GM19238 (cell line): ENCODE measurements around the gene CATSPER1.
"Not testable (repeated sequence)": the region's sequence is repeated elsewhere in the genome, so short reads cannot be mapped to it uniquely, and the experiment has no call there.

ENCODE experiments used
- DNase-seq: peaks from one replicate; pipeline ENCODE4 v3.0.0; 2011; ENCODE audit warnings: low spot score; ENCODE audit not compliant: insufficient read length

Gene CATSPER1

GRCh38 chr11:66051766-66052663 is 25.7 kb upstream of the CATSPER1 start, which contains the start of gene SF3B2:
Gene SF3B2 (plus strand): TSS chr11:66052364. CDS start chr11:66052385, 21 bp downstream.
- peak; percentile 96 for DNase-seq

DNA sequence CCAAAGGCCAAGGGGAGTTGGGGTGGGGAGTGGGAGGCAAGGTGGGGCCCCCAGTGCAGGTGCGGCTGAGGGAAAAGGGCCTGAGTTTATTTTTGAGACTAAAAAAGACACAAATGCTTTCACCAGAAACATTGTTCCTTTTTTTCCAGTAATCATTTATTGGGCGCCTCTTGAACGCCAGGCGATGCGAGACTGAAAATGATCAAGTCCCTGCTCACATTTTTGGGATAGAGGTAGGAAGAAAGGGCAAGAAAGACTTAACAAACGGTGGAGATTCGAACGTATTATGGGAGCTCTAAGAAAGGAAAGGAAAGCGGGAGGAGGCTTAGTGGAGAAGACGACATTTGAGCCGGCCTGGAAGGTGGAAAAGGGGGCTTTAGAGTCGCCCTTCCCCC is 25.1 kb upstream of the CATSPER1 start:
- no peak for DNase-seq

DNA sequence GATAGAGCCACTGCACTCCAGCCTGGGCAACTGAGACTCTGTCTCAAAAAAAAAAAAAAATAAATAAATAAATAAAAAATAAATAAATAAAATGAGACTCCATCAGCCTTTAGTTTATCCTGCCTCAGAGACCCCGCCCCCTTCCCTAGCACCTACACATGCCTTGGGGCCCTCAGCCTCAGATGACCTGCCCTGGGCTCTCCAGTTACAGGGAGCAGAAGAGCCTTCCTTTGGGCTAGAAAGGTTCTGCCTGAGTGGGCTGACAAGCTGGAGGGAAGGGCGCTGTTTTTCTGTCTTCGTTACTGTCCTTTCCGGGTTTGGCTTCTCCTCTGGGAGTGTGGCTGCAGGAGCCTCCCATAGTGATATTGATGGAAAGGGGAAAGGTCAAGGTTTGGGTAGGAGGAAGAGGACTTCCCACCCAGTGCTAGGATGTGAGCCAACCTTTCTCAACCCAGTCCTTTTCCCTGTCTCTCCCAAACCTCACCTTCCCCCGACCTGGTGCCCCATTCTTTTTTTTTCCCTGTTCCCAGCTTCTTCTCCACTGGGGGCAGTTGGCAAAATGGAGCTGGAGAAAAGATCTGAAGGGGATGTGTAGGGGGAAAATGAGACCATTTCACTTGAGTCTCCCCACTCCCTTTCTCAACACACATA is 24.4 kb upstream of the CATSPER1 start:
- DNase-seq = no peak

GRCh38 chr11:66048547-66049323 is 22.5 kb upstream of the CATSPER1 start, which contains the start of gene GAL3ST3:
Gene GAL3ST3 (minus strand): TSS chr11:66049161. CDS start chr11:66045415, 3,746 bp downstream.
- DNase-seq = no peak

GRCh38 chr11:66047541-66048365 is 21.5 kb upstream of the CATSPER1 start:
- no peak for DNase-seq

GRCh38 chr11:66046901-66047300 is 20.6 kb upstream of the CATSPER1 start:
- no peak for DNase-seq

GRCh38 chr11:66045177-66045639 is 18.9 kb upstream of the CATSPER1 start:
- DNase-seq = peak; percentile 91

GRCh38 chr11:66044757-66045156 is 18.5 kb upstream of the CATSPER1 start:
- DNase-seq = no peak

GRCh38 chr11:66042996-66043906 is 17.0 kb upstream of the CATSPER1 start:
- DNase-seq = no peak

DNA sequence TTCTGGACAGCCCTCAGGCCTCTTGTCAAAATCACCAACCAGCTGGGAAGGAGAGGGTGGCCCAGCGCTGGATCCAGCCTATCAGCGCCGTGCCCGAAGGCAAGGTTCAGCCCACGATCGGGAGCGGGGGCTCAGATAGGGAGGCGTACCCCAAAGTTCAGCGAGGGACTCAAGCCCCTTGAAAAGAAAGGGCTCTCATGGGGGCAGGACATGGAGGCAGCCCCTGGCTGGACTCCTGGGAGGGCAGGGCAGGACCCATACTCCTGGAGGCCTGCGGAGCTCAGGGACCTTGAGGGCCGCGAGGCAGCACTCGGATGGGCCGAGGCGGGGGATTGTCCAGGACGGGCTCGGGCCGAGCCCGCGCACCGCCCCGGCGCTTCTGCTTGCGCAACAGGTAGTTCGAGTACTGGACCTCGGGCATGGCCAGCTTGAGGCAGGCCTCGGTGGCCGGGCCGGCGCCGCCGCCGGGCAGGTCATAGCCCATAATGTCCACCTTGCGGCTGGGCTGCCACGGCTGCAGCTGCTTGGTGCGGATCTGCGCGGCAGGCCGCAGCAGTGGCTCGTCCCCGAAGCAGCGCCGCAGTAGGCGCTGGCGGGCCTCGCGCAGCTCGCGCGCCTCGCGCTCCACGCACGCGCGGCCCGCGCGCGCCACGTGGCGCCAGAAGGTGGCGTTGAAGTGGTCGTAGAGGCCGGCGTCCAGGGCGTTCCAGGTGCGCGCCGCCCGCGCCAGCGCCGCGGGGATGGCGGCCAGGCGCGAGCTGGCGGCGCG is 16.1 kb upstream of the CATSPER1 start:
- no peak for DNase-seq

- no peak for DNase-seq
Observed at GRCh38 chr11:66039765-66040164, 13.5 kb upstream of the CATSPER1 start.

- DNase-seq = no peak
Observed at GRCh38 chr11:66037327-66037726, 11.0 kb upstream of the CATSPER1 start.

DNA sequence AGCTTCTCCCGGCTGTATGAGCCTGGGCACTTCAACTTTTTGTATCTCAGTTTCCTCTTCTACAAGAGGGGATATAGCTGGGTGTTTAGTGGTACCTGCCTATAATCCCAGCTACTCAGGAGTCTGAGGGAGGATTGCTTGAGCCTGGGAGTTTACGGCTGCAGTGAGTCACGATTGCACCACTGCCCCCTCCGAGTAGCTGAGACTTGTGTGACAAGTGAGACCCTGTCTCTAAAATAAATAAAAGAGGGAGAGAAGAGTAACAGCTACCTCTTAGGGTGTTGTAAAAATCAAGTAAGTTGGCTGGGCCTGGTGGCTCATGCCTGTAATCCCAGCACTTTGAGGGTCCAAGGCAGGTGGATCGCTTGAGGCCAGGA is 10.0 kb upstream of the CATSPER1 start:
- no peak for DNase-seq

GRCh38 chr11:66035653-66036333 is 9.5 kb upstream of the CATSPER1 start:
- DNase-seq = no peak

DNA sequence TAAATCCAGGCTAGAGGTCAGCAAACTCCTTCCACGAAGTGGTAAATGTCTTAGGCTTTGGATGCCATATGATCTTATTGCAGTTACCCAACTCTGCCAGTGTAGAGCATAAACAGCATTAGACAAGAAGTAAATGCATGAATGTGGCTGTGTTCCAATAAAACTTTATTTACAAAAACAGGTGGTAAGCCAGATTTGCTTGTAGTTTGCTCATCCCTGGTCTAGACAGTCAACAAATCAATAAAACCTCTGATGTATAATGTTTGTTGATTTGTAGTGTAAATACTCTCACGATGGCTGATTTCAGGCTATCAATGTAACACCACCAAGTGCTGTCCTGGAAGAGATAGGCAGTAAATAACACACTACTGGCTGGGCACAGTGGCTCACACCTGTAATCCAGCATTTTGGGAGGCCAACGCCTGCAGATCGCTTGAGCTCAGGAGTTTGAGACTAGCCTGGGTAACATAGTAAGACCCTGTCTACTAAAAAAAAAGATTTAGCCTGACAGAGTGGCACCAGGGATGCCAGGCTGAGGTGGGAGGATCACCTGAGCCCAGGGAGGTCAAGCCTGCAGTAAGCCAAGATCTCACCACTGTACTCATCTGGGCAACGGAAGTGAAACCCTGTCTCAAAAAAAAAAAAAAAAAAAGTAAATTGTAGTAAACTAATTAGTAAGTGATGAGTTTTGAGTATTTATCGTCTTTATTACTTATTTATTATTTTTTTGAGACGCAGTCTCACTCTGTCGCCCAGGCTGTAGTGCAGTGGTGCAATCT is 6.9 kb upstream of the CATSPER1 start:
- DNase-seq = no peak

- not testable (repeated sequence) for DNase-seq
Observed at GRCh38 chr11:66023186-66023440, 3.2 kb downstream of the CATSPER1 start.

DNA sequence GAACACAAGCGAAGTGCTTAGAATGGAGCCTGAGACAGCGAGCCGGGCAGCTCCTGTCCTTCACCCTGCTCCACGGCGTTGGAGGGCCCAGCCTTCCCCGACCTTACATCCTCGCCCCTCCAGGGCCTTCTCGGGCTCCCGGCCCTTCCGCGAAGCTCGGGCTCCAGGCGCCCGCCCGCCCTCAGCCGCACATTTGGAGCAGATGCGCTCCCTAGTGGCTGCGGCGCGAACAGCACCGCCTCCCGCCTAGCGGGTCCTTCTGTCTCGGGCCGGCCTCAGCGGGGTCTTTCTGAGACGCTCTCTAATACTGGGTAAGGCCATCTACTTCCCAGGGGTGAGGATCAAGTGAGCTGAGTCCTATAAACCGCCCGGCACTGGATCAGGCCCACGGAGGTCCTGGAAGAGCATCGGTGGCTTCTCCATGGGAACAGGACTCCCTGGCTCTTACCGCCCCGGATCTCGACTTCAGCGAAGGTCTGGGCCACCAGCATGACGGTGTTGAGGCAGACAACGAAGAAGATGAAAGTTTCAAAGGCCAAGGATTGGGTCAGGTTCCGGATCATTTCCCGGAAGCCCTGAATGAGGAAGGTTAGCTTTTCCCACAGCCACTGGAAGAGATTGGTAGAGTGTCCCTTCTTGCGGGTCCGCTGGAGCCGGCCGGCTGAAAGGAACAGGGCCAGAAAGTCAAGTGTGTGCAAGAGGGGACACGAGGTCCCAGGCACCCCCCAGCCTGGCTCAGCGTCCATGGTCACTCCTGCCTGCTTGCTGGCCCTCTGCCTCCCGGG is 3.7 kb downstream of the CATSPER1 start:
- peak; percentile 86 for DNase-seq
